Measurements from ENCODE around the gene ENC1. TPM values are rescaled to one million over a fixed set of nuclear protein-coding genes. Genes with fewer than 3 reads are reported as not detected.
A peak's percentile ranks its signal among the peaks of the same experiment; 100 is the strongest.

ENC1 gene
- 10 to 100 TPM; 14.9 to 26.9 (median 22.0) TPM for total RNA-seq

- Histone ChIP-seq H3K27me3 (no peaks in the 10 kb centered on the region), H3K4me3 (peak within 1 kb of the TSS; percentile 50 to 74 (median 56)), H3K4me1 (peaks cover 3 to 38% (median 14%) of the 10 kb centered on the region in 4 donors), H3K27ac (peak within 1 kb of the TSS; percentile 90 to 93 (median 92)), H3K9me3 (no peaks in the 10 kb centered on the region), H3K36me3 (no peaks in the 10 kb centered on the region)
- 0 to 1% methylated on average over 9 to 58 of the region's 59 CpGs for WGBS, 2 donors (ENCODE audit: low coverage in 1 of 2)
- intact Hi-C loops (cut with DNase I; ENCODE audit: low total_unique reads) (loop anchor here (5.0 kb wide), 1 partner anchor 603 kb away; no protein-coding TSS in a partner anchor), in situ Hi-C loops (cut with MboI; ENCODE audit: low pct_ligation_motif_present in 1 of 4, low pct_unique_long_range_greater_than_20kb in 1 of 4, low sequenced_read_pairs in 3 of 4) (loop anchor here (10.0 to 25.0 kb wide), 7 partner anchors 228 to 1046 kb away; no protein-coding TSS in a partner anchor)
- peak; percentile 74 to 93 (median 92) for TF ChIP-seq POLR2AphosphoS5 (IDR thresholded peaks at IDR 0.05)
- TF ChIP-seq EP300 (IDR thresholded peaks at IDR 0.05; ENCODE audit: low read depth), result no peak
- TF ChIP-seq POLR2A (IDR thresholded peaks at IDR 0.05), result peak; percentile 90
- peak; percentile 49 to 94 (median 64) for TF ChIP-seq CTCF (IDR thresholded peaks at IDR 0.05)
- DNase-seq, result peak; percentile 87
These were observed at the start of gene ENC1 for GRCh38 chr5:74640450-74640953. ENC1 (minus strand) TSS chr5:74640728; CDS start chr5:74636485, 4,243 bp downstream.

DNA sequence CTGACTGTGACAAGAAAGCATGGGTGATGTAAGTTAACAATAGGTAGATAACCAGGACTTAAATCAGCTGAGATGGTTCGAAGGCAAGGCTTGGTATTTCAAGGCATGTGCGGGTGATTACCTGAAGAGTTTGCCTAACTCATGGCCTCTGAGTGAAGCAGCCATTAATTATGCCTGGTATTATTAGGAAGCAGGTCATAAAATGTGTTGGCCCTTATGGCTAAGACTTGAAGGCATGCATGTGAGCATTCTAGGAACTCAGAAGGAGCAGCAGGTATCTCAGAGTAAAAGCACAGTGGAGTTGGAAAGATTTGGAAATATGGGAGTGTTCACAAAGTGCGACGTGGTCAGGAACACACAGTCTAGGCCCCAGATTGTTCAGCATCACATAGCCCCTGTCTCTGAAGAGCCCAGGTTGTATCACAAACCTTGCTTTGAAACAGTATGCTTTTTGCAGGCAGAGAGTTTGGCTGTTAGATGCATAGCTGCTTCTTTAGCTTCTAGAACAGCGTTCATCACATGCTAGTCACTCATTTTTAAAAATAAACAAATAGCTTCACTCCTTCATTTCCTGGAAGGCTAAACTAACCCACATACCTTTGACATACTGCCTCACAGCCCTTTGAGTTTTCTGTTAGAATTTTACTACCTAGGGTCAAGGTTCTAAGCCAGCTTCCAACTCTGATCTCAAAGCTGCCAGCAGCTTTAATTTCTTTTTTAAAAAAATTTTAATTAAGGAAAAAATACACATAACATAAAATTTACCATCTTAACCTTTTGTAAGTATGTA, 46.6 kb upstream of the ENC1 start:
- TF ChIP-seq POLR2A (IDR thresholded peaks at IDR 0.05) (no peak), EP300 (IDR thresholded peaks at IDR 0.05; ENCODE audit: low read depth) (no peak), CTCF (IDR thresholded peaks at IDR 0.05) (no peak), POLR2AphosphoS5 (IDR thresholded peaks at IDR 0.05) (no peak)
- 67 to 74% methylated on average over 2 to 5 of the region's 5 CpGs for WGBS, 2 donors (ENCODE audit: low coverage in 1 of 2)
- intact Hi-C loops (cut with DNase I; ENCODE audit: low total_unique reads), result no loop called here
- H3K36me3 ChIP-seq, result peaks cover 0 to 11% (median 2%) of the 10 kb centered on the region in 4 donors
- in situ Hi-C loops (cut with MboI; ENCODE audit: low pct_ligation_motif_present in 1 of 4, low pct_unique_long_range_greater_than_20kb in 1 of 4, low sequenced_read_pairs in 3 of 4), result no loop called here
- no peak for DNase-seq
- H3K27me3 ChIP-seq, result no peaks in the 10 kb centered on the region
- H3K9me3 ChIP-seq, result no peaks in the 10 kb centered on the region
- peaks cover 6 to 24% (median 20%) of the 10 kb centered on the region in 4 donors for H3K4me1 ChIP-seq
- peak overlapping the region in 1 of 4 donors; percentile 87 for H3K27ac ChIP-seq
- no peak overlapping the region for H3K4me3 ChIP-seq

GRCh38 chr5:74685979-74686631, 45.6 kb upstream of the ENC1 start:
- no peak for TF ChIP-seq EP300 (IDR thresholded peaks at IDR 0.05; ENCODE audit: low read depth)
- TF ChIP-seq POLR2AphosphoS5 (IDR thresholded peaks at IDR 0.05), result peak in 1 of 3 donors; percentile 22
- TF ChIP-seq POLR2A (IDR thresholded peaks at IDR 0.05), result peak; percentile 13
- peak overlapping the region; percentile 65 to 91 (median 88) for H3K4me3 ChIP-seq
- in situ Hi-C loops (cut with MboI; ENCODE audit: low pct_ligation_motif_present in 1 of 4, low pct_unique_long_range_greater_than_20kb in 1 of 4, low sequenced_read_pairs in 3 of 4), result no loop called here
- no peaks in the 10 kb centered on the region for H3K27me3 ChIP-seq
- H3K27ac ChIP-seq, result peak overlapping the region; percentile 87 to 92 (median 90)
- no peak for DNase-seq
- H3K36me3 ChIP-seq, result peaks cover 0 to 11% (median 2%) of the 10 kb centered on the region in 4 donors
- intact Hi-C loops (cut with DNase I; ENCODE audit: low total_unique reads), result no loop called here
- peaks cover 6 to 24% (median 20%) of the 10 kb centered on the region in 4 donors for H3K4me1 ChIP-seq
- 35 to 45% methylated on average over 6 to 10 of the region's 10 CpGs for WGBS, 2 donors (ENCODE audit: low coverage in 1 of 2)
- H3K9me3 ChIP-seq, result no peaks in the 10 kb centered on the region

DNA sequence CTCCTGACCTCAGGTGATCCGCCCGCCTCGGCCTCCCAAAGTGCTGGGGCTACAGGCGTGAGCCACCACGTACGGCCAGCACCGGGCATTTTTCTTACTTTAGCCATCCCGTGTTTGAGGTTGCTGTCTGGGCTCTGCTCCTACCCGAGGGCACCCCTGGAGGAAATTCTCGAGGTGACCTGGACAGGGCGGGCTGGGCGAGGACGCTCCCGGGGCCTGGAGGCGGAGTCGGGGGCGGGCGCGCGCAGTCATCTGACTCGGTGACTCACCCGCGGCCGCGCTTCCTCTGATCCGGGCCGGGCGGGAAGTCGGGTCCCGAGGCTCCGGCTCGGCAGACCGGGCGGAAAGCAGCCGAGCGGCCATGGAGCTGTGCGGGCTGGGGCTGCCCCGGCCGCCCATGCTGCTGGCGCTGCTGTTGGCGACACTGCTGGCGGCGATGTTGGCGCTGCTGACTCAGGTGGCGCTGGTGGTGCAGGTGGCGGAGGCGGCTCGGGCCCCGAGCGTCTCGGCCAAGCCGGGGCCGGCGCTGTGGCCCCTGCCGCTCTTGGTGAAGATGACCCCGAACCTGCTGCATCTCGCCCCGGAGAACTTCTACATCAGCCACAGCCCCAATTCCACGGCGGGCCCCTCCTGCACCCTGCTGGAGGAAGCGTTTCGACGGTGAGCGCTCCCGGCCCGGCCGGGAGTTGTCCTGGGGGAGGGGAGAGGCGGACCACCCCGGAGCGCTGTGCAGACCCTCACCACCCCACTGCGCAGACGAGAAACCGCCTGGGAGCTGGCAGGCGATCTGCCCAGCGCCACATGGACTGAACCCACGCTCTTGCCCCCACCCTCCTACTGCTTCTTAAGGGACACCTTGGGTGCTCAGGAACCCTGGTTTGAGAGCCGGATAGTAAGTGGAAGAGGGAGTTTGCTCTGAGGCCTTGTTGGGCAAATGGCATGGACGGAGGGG, 44.6 kb upstream of the ENC1 start, which contains the start of gene HEXB:
HEXB (plus strand) TSS at position 334 of the 952 bp plus-strand sequence; CDS start at position 362, 28 bp downstream.
- peak; percentile 94 for DNase-seq
- 8% methylated on average over 35 of the region's 78 CpGs; no CpG with 5 or more reads in 1 of the 2 donors for WGBS, 2 donors (ENCODE audit: low coverage in 1 of 2)
- peak within 1 kb of the TSS; percentile 65 to 91 (median 88) for H3K4me3 ChIP-seq
- H3K36me3 ChIP-seq, result peaks cover 0 to 3% (median 1%) of the 10 kb centered on the region in 4 donors
- H3K27me3 ChIP-seq, result no peaks in the 10 kb centered on the region
- peaks cover 6 to 24% (median 20%) of the 10 kb centered on the region in 4 donors for H3K4me1 ChIP-seq
- in situ Hi-C loops (cut with MboI; ENCODE audit: low pct_ligation_motif_present in 1 of 4, low pct_unique_long_range_greater_than_20kb in 1 of 4, low sequenced_read_pairs in 3 of 4) (no loop called here), intact Hi-C loops (cut with DNase I; ENCODE audit: low total_unique reads) (no loop called here)
- TF ChIP-seq CTCF (IDR thresholded peaks at IDR 0.05) (peak in 3 of 5 experiments; percentile 9 to 35 (median 30)), POLR2AphosphoS5 (IDR thresholded peaks at IDR 0.05) (peak; percentile 93 to 94 (median 94)), EP300 (IDR thresholded peaks at IDR 0.05; ENCODE audit: low read depth) (no peak), POLR2A (IDR thresholded peaks at IDR 0.05) (peak; percentile 91)
- H3K9me3 ChIP-seq, result no peaks in the 10 kb centered on the region
- peak within 1 kb of the TSS; percentile 87 to 92 (median 90) for H3K27ac ChIP-seq
